Measurements from ENCODE around the gene TRAM2. TPM values are rescaled to one million over a fixed set of nuclear protein-coding genes. Genes with fewer than 3 reads are reported as not detected.

TRAM2 gene
- total and polyA plus RNA-seq, 2 of the 13 experiments (the other 11 are each of a cell fraction or from before 2014, with no cell fraction given) = 49.1 to 72.5 TPM

DNA sequence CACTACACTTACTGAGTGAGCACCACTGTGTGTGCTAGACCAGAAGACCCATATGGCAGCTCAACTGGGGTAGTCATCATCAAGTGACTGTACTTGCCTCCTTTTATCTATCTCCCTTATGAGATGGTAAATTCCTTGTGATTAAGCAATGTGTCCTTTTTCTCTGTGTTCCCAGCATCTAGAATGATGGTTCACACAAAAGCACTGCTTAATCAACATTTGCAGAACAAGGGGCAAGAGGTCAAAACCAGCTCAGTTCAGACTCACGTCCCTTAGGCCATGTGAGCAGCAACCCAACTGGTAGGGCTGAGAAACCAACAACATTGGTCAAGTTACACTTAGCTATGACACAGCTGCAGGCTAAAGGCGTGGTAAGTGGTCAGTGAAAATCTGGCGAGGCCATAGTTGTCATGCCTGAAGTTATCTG, 10.0 kb downstream of the TRAM2 start (continued):
- TF ChIP-seq, protein P1, sequence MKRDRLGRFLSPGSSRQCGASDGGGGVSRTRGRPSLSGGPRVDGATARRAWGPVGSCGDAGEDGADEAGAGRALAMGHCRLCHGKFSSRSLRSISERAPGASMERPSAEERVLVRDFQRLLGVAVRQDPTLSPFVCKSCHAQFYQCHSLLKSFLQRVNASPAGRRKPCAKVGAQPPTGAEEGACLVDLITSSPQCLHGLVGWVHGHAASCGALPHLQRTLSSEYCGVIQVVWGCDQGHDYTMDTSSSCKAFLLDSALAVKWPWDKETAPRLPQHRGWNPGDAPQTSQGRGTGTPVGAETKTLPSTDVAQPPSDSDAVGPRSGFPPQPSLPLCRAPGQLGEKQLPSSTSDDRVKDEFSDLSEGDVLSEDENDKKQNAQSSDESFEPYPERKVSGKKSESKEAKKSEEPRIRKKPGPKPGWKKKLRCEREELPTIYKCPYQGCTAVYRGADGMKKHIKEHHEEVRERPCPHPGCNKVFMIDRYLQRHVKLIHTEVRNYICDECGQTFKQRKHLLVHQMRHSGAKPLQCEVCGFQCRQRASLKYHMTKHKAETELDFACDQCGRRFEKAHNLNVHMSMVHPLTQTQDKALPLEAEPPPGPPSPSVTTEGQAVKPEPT (CRISPR knock-in tag; IDR thresholded peaks at IDR 0.05; ENCODE audit: low read depth) = no peak
- TF ChIP-seq ZNF607 (CRISPR knock-in tag; IDR thresholded peaks at IDR 0.05; ENCODE audit: borderline replicate concordance) = no peak

DNA sequence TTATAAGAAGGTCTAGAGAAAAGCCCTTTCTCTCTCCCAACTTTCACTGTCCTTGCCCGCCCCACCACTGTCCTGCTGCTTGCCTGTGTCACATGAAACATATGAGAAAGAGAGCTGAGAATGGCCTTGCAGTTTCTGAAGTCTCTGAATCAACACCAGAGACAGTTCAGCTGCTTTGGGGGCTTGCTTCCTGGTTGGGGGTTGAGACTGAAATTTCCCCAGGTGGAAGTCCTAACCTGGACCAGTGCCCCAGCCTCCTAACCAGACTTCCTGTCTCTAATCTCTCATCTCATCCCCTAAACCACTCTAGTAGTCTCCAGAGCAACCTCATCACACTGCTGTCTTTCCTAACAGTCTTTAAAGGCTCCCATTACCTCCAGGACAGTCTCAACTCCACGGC, 10.7 kb downstream of the TRAM2 start:
- Histone ChIP-seq H4K20me1 (ENCODE audit: insufficient read depth, low read length) (peaks cover 62% of the 10 kb centered on the region), H3K9me3 (ENCODE audit: low read length) (no peaks in the 10 kb centered on the region), H3K27ac (ENCODE audit: extremely low read length, insufficient read depth, low read length) (peak overlapping the region; percentile 1), H3K4me3 (replicated peaks in 1 of 3; ENCODE audit: insufficient read depth in 1 of 3, low read depth in 2 of 3, low read length in 3 of 3) (no peak overlapping the region), H3K79me2 (ENCODE audit: insufficient read depth, low read length) (peaks cover 97% of the 10 kb centered on the region), H3K9ac (ENCODE audit: insufficient read depth, low read depth, low read length) (no peak overlapping the region), H3K4me2 (ENCODE audit: low read depth, low read length) (no peak overlapping the region; the same call in 1 of the 2 replicates), H2AFZ (ENCODE audit: low read length) (no peak overlapping the region), H3K4me1 (ENCODE audit: insufficient read depth, low read length) (peaks cover 97% of the 10 kb centered on the region), H3K36me3 (replicated peaks in 1 of 2; ENCODE audit: control insufficient read depth in 1 of 2, insufficient read depth in 2 of 2, low read length in 2 of 2) (peaks cover 8 to 32% of the 10 kb centered on the region in 2 experiments), H3K27me3 (ENCODE audit: control insufficient read depth in 1 of 2, insufficient read depth in 2 of 2, low read length in 2 of 2) (no peaks in the 10 kb centered on the region)
- intact Hi-C loops (cut with micrococcal nuclease; ENCODE audit: unreplicated experiment) (no loop called here), in situ Hi-C loops (cut with HindIII; ENCODE audit: extremely low pct_ligation_motif_present, low pct_unique_long_range_greater_than_20kb) (no loop called here)
- POLR2A ChIA-PET = interaction anchor here (1.2 to 3.0 kb wide), 7 partner anchors 10 to 146 kb away, joined by 4 to 14 read pairs (median 8); partner anchors contain the start of genes EFHC1 and TRAM2
- BruUV-seq (replicated peaks) = no TSS peak
- ATAC-seq (no peak), DNase-seq (ENCODE audit: low spot score) (no peak), FAIRE-seq (no peak)
- CTCF ChIA-PET (ENCODE audit: low intra/inter-chr PET ratio, low total read pairs) = no interaction called here
- WGBS (ENCODE audit: low lambda C conversion rate) = 57% methylated on average over 2 of the region's 2 CpGs
- TF ChIP-seq, protein P2, sequence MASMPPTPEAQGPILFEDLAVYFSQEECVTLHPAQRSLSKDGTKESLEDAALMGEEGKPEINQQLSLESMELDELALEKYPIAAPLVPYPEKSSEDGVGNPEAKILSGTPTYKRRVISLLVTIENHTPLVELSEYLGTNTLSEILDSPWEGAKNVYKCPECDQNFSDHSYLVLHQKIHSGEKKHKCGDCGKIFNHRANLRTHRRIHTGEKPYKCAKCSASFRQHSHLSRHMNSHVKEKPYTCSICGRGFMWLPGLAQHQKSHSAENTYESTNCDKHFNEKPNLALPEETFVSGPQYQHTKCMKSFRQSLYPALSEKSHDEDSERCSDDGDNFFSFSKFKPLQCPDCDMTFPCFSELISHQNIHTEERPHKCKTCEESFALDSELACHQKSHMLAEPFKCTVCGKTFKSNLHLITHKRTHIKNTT (CRISPR knock-in tag; IDR thresholded peaks at IDR 0.05) = no peak
- TF ChIP-seq ZMYM3 (CRISPR knock-in tag; IDR thresholded peaks at IDR 0.05) = no peak
- no peak for TF ChIP-seq ZNF644 (CRISPR knock-in tag; IDR thresholded peaks at IDR 0.05; ENCODE audit: low read depth)
- TF ChIP-seq ARNTL (CRISPR knock-in tag; IDR thresholded peaks at IDR 0.05) = no peak
- TF ChIP-seq CCAR2 (optimal IDR thresholded peaks at IDR 0.05; ENCODE audit: low read depth, low read length) = no peak
- TF ChIP-seq DNMT3B (CRISPR knock-in tag; conservative IDR thresholded peaks at IDR 0.05) = no peak
- no peak for TF ChIP-seq ZFP90 (CRISPR knock-in tag; IDR thresholded peaks at IDR 0.05; ENCODE audit: borderline replicate concordance)

Data from HepG2 (cell line).